GM13977 (cell line): ENCODE data around the gene DOCK8.

Experiments used
- DNase-seq: peaks from one replicate; pipeline ENCODE4 v3.0.0; 2012; ENCODE audit warnings: low spot score
- in situ Hi-C: fragments of 300-500 bp; cut with MboI; formaldehyde crosslinking; loops from one replicate; pipeline ENCODE4 v1.12.0; 2022; ENCODE audit warnings: low sequenced_read_pairs, low pct_unique_long_range_greater_than_20kb, mixed read lengths, inconsistent platforms; ENCODE audit not compliant: unreplicated experiment
- TF ChIP-seq, protein P1 (sequence below): IDR thresholded peaks from 2 replicates; pipeline ENCODE4 v1.5.1; 2012; ENCODE audit warnings: mild to moderate bottlenecking, control low read depth; ENCODE audit not compliant: insufficient read depth; ENCODE audit errors: extremely low read depth, missing control alignments

DOCK8 gene

DNA sequence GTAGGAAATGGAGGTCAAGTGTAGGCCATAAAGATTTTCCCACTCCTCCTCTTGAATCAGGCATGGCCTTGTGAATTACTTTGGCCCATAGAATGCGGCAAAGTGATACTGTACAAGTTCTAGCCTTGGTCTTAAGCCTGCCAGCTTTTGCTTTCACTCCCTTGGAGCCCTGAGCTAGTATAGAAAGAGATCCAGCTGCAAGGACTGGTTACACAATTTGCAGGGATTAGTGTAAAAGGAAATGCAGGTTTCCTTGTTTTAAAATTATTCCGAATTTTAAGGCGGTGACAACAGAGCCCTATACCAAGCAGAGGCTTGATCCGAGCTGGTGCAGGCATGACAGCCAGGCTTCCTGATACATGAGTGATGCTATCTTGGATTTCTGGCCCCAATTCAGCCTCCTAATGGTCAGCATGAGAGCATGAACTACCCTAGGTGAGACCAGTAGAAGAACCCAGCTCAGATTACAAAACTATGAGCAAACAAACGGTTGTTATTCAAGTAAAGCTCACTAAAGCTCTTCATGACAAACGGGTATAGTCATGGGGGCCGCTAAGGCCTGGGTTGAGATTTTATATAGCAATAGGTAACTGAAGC is 257.9 kb downstream of the DOCK8 start:
- in situ Hi-C loops: no loop called here
- TF ChIP-seq, protein P1, sequence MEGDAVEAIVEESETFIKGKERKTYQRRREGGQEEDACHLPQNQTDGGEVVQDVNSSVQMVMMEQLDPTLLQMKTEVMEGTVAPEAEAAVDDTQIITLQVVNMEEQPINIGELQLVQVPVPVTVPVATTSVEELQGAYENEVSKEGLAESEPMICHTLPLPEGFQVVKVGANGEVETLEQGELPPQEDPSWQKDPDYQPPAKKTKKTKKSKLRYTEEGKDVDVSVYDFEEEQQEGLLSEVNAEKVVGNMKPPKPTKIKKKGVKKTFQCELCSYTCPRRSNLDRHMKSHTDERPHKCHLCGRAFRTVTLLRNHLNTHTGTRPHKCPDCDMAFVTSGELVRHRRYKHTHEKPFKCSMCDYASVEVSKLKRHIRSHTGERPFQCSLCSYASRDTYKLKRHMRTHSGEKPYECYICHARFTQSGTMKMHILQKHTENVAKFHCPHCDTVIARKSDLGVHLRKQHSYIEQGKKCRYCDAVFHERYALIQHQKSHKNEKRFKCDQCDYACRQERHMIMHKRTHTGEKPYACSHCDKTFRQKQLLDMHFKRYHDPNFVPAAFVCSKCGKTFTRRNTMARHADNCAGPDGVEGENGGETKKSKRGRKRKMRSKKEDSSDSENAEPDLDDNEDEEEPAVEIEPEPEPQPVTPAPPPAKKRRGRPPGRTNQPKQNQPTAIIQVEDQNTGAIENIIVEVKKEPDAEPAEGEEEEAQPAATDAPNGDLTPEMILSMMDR: no peak
- no peak for DNase-seq

DNA sequence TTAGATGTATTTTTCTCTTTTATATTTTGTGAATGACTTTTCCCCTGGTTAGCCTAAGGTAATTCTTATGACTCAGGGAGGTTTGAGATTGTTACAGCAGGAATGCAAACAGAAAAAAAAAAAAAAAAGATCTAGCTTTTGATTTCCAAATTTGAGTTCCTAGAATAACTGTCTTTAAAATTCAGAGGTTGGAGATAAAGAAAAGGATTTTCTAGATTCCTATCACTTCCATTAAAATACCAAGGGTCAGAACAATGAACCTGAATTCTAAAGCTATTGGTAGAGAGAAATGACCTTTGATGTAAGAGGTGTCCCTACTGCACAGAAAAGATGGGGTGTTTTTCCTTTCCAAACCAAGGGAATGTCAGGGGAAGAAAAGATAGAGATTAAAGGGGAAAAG is 262.5 kb downstream of the DOCK8 start:
- in situ Hi-C loops: no loop called here
- DNase-seq: no peak
- TF ChIP-seq, protein P1: no peak

DNA sequence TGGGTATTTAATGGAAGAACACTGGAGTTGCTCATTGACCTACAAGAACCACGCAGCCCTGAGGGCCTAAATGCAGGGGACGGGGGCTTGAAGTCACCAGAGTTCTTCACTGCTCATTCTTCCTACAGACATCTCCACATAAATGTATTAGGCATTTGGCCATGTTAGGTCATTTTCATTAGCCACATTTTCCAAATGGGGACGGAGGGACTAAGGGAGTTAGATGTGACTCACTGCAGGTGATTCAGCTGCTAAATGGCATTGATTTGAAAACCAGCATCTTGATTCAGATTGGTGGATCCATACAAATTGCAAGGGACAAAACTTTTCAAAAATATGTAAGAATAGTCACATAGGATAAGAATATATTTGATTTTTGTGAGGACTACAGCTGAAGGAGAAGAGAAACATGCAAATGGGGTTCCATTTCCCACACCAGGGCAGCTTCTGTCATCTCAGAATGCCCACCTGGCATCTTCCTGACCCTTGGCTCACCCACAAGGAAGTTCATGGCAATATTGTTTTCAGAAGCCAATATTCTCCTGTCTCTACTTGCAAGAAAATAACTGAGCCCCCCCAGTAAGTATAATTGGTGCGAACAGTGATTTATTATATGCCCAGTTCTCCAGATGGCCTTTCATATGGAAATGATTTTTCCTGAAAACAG is 264.8 kb downstream of the DOCK8 start:
- in situ Hi-C loops: no loop called here
- TF ChIP-seq, protein P1: no peak
- no peak for DNase-seq

DNA sequence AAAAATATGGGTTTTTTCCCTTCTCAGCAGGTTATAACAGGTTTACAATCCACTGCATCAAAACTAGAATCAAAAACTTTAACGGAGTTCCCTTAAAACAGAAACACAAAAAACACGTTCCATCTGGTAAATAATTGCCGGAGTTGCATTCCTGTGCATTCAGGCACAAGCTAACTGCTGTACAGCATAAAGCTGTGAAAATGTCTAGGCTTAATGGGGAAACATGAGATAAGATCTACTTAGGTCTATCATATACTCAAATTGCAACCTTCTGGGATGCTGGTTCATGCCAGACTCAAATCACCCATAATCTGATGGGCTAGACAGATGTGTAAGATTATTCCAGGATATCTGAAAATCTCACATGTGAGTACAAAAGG is 265.3 kb downstream of the DOCK8 start:
- in situ Hi-C loops: no loop called here
- DNase-seq: no peak
- TF ChIP-seq, protein P1: no peak

DNA sequence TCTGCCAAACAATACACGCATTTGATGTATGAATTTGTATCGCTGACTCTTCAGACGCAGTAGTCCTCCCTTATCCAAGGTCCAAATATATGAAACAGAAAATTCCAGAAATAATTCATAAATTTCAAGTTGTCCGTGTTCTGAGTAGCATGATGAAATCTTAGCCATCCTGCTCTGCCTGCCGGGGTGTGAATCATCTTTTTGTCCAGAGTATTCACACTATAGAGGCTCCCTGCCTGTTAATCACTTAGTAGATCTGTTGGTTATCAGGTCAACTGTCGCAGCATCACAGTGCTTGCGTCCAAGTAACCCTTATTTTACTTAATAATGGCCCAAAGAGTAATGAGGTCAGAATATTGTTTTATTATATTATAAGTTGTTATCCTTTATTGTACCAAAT is 268.1 kb downstream of the DOCK8 start:
- DNase-seq: no peak
- TF ChIP-seq, protein P1: no peak
- in situ Hi-C loops: no loop called here

DNA sequence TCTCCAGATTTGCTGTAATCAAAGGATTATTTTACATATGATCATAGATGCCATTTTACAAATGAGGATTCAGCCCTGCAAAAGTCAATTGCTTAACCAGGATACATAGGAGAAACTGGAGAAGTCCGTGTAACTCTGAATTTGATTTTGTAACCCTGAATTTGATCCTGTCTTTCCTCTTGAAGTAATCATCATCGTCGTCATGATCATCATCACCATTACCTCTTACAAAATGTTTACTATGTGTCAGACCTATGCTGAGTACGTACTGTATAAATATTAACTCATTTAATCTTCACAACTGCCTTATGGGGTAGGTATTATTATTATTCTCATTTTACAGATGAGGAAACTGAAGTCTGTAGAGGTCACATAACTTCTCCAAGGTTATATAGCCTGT is 271.5 kb downstream of the DOCK8 start:
- TF ChIP-seq, protein P1: no peak
- in situ Hi-C loops: no loop called here
- DNase-seq: no peak

DNA sequence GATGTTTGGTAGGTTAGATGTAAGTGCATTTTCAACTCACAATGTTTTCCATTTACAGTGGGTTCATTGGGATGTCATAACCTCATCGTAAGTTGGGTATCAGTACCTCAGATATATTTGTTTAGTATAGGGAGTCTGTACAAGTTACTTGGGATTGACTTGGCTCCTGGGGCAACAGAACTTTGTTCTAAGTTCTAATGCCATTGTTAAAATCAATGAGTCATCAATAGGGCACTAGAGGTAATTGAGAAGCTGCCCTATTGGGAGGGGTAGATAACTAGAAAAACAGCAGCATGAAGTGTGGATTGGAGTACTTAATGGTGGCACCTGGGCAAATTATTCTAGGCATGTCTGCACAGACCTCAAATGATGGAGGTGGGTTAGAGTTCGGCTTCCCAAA is 272.8 kb downstream of the DOCK8 start:
- TF ChIP-seq, protein P1: no peak

More for the DNA sequence above, 272.8 kb downstream of the DOCK8 start:
- in situ Hi-C loops: no loop called here
- no peak for DNase-seq
